ENCODE data around the gene CC2D2A.

CC2D2A gene

GRCh38 chr4:15466596-15466995 is 3.1 kb upstream of the CC2D2A start:
- Histone ChIP-seq H3K27ac (ENCODE audit: low read depth, low read length, severe bottlenecking) (no peak overlapping the region), H3K4me3 (ENCODE audit: extremely low read depth, insufficient read depth, low read length, poor library complexity, severe bottlenecking) (no peak overlapping the region), H3K9me3 (ENCODE audit: control insufficient read depth, low read length) (no peaks in the 10 kb centered on the region), H3K4me1 (ENCODE audit: control insufficient read depth, insufficient read depth, low read length, poor library complexity, severe bottlenecking) (peaks cover 2% of the 10 kb centered on the region), H3K36me3 (ENCODE audit: control insufficient read depth, insufficient read depth, low read length) (no peaks in the 10 kb centered on the region)
- whole genome bisulfite sequencing, 2 experiments (ENCODE audit: insufficient coverage in 2 of 2), result no CpG with 5 or more reads among the region's 1 CpG

- H3K27ac ChIP-seq (ENCODE audit: low read depth, low read length, severe bottlenecking), result peak overlapping the region; percentile 80
- no peaks in the 10 kb centered on the region for H3K36me3 ChIP-seq (ENCODE audit: control insufficient read depth, insufficient read depth, low read length)
- H3K4me3 ChIP-seq (ENCODE audit: extremely low read depth, insufficient read depth, low read length, poor library complexity, severe bottlenecking), result peak overlapping the region; percentile 51
- H3K9me3 ChIP-seq (ENCODE audit: control insufficient read depth, low read length), result no peaks in the 10 kb centered on the region
- H3K4me1 ChIP-seq (ENCODE audit: control insufficient read depth, insufficient read depth, low read length, poor library complexity, severe bottlenecking), result peaks cover 2% of the 10 kb centered on the region
- WGBS, 2 experiments (ENCODE audit: insufficient coverage in 2 of 2), result 11 to 21% methylated on average over 2 to 3 of the region's 3 CpGs
These were observed 420 bp downstream of the CC2D2A start for GRCh38 chr4:15470128-15470475.

- H3K4me3 ChIP-seq (ENCODE audit: extremely low read depth, insufficient read depth, low read length, poor library complexity, severe bottlenecking), result no peak overlapping the region
- no peak overlapping the region for H3K27ac ChIP-seq (ENCODE audit: low read depth, low read length, severe bottlenecking)
- WGBS, 2 experiments (ENCODE audit: insufficient coverage in 2 of 2), result 89% methylated on average over 3 of the region's 5 CpGs
- peaks cover 3% of the 10 kb centered on the region for H3K36me3 ChIP-seq (ENCODE audit: control insufficient read depth, insufficient read depth, low read length)
- no peaks in the 10 kb centered on the region for H3K9me3 ChIP-seq (ENCODE audit: control insufficient read depth, low read length)
- H3K4me1 ChIP-seq (ENCODE audit: control insufficient read depth, insufficient read depth, low read length, poor library complexity, severe bottlenecking), result peaks cover 8% of the 10 kb centered on the region
These were observed 6.7 kb downstream of the CC2D2A start for GRCh38 chr4:15476396-15476795.

- H3K9me3 ChIP-seq (ENCODE audit: control insufficient read depth, low read length), result no peaks in the 10 kb centered on the region
- peaks cover 14% of the 10 kb centered on the region for H3K36me3 ChIP-seq (ENCODE audit: control insufficient read depth, insufficient read depth, low read length)
- no peak overlapping the region for H3K27ac ChIP-seq (ENCODE audit: low read depth, low read length, severe bottlenecking)
- peaks cover 13% of the 10 kb centered on the region for H3K4me1 ChIP-seq (ENCODE audit: control insufficient read depth, insufficient read depth, low read length, poor library complexity, severe bottlenecking)
- peak overlapping the region; percentile 44 for H3K4me3 ChIP-seq (ENCODE audit: extremely low read depth, insufficient read depth, low read length, poor library complexity, severe bottlenecking)
- WGBS, 2 experiments (ENCODE audit: insufficient coverage in 2 of 2), result 47 to 75% methylated on average over 2 to 3 of the region's 5 CpGs
These were observed 9.0 kb downstream of the CC2D2A start for GRCh38 chr4:15478724-15479088.

GRCh38 chr4:15479089-15479912 is 9.6 kb downstream of the CC2D2A start:
- no peaks in the 10 kb centered on the region for H3K9me3 ChIP-seq (ENCODE audit: control insufficient read depth, low read length)
- H3K27ac ChIP-seq (ENCODE audit: low read depth, low read length, severe bottlenecking), result peak overlapping the region; percentile 88
- 9 to 11% methylated on average over 5 to 7 of the region's 11 CpGs for WGBS, 2 experiments (ENCODE audit: insufficient coverage in 2 of 2)
- H3K4me3 ChIP-seq (ENCODE audit: extremely low read depth, insufficient read depth, low read length, poor library complexity, severe bottlenecking), result peak overlapping the region; percentile 44
- H3K36me3 ChIP-seq (ENCODE audit: control insufficient read depth, insufficient read depth, low read length), result peaks cover 18% of the 10 kb centered on the region
- peaks cover 13% of the 10 kb centered on the region for H3K4me1 ChIP-seq (ENCODE audit: control insufficient read depth, insufficient read depth, low read length, poor library complexity, severe bottlenecking)

- peaks cover 18% of the 10 kb centered on the region for H3K36me3 ChIP-seq (ENCODE audit: control insufficient read depth, insufficient read depth, low read length)
- no peaks in the 10 kb centered on the region for H3K9me3 ChIP-seq (ENCODE audit: control insufficient read depth, low read length)
- peak overlapping the region; percentile 44 for H3K4me3 ChIP-seq (ENCODE audit: extremely low read depth, insufficient read depth, low read length, poor library complexity, severe bottlenecking)
- H3K27ac ChIP-seq (ENCODE audit: low read depth, low read length, severe bottlenecking), result peak overlapping the region; percentile 88
- 56 to 87% methylated on average over 1 to 3 of the region's 3 CpGs for WGBS, 2 experiments (ENCODE audit: insufficient coverage in 2 of 2)
- peaks cover 13% of the 10 kb centered on the region for H3K4me1 ChIP-seq (ENCODE audit: control insufficient read depth, insufficient read depth, low read length, poor library complexity, severe bottlenecking)
These were observed 10.2 kb downstream of the CC2D2A start for GRCh38 chr4:15479913-15480185.

GRCh38 chr4:15481961-15482745 is 12.5 kb downstream of the CC2D2A start:
- Histone ChIP-seq H3K36me3 (ENCODE audit: control insufficient read depth, insufficient read depth, low read length) (peaks cover 18% of the 10 kb centered on the region), H3K9me3 (ENCODE audit: control insufficient read depth, low read length) (no peaks in the 10 kb centered on the region), H3K27ac (ENCODE audit: low read depth, low read length, severe bottlenecking) (no peak overlapping the region), H3K4me1 (ENCODE audit: control insufficient read depth, insufficient read depth, low read length, poor library complexity, severe bottlenecking) (peaks cover 13% of the 10 kb centered on the region), H3K4me3 (ENCODE audit: extremely low read depth, insufficient read depth, low read length, poor library complexity, severe bottlenecking) (no peak overlapping the region)
- 100% methylated on average over 1 of the region's 2 CpGs for WGBS, 2 experiments (ENCODE audit: insufficient coverage in 2 of 2)

- Histone ChIP-seq H3K27ac (ENCODE audit: low read depth, low read length, severe bottlenecking) (no peak overlapping the region), H3K36me3 (ENCODE audit: control insufficient read depth, insufficient read depth, low read length) (peaks cover 18% of the 10 kb centered on the region), H3K9me3 (ENCODE audit: control insufficient read depth, low read length) (no peaks in the 10 kb centered on the region), H3K4me3 (ENCODE audit: extremely low read depth, insufficient read depth, low read length, poor library complexity, severe bottlenecking) (no peak overlapping the region), H3K4me1 (ENCODE audit: control insufficient read depth, insufficient read depth, low read length, poor library complexity, severe bottlenecking) (peaks cover 13% of the 10 kb centered on the region)
- WGBS, 2 experiments (ENCODE audit: insufficient coverage in 2 of 2), result 60 to 73% methylated on average over 1 of the region's 2 CpGs
These were observed 13.2 kb downstream of the CC2D2A start for GRCh38 chr4:15482842-15483241.

GRCh38 chr4:15488136-15488535 is 18.5 kb downstream of the CC2D2A start:
- no peak overlapping the region for H3K27ac ChIP-seq (ENCODE audit: low read depth, low read length, severe bottlenecking)
- H3K36me3 ChIP-seq (ENCODE audit: control insufficient read depth, insufficient read depth, low read length), result peaks cover 24% of the 10 kb centered on the region
- H3K9me3 ChIP-seq (ENCODE audit: control insufficient read depth, low read length), result no peaks in the 10 kb centered on the region

GRCh38 chr4:15488658-15489470 is 19.2 kb downstream of the CC2D2A start:
- WGBS, 2 experiments (ENCODE audit: insufficient coverage in 2 of 2), result 95 to 97% methylated on average over 4 to 5 of the region's 6 CpGs
- Histone ChIP-seq H3K4me3 (ENCODE audit: extremely low read depth, insufficient read depth, low read length, poor library complexity, severe bottlenecking) (no peak overlapping the region), H3K27ac (ENCODE audit: low read depth, low read length, severe bottlenecking) (no peak overlapping the region), H3K9me3 (ENCODE audit: control insufficient read depth, low read length) (no peaks in the 10 kb centered on the region), H3K36me3 (ENCODE audit: control insufficient read depth, insufficient read depth, low read length) (peaks cover 21% of the 10 kb centered on the region), H3K4me1 (ENCODE audit: control insufficient read depth, insufficient read depth, low read length, poor library complexity, severe bottlenecking) (no peaks in the 10 kb centered on the region)

More at GRCh38 chr4:15488136-15488535, 18.5 kb downstream of the CC2D2A start:
- Histone ChIP-seq H3K4me1 (ENCODE audit: control insufficient read depth, insufficient read depth, low read length, poor library complexity, severe bottlenecking) (no peaks in the 10 kb centered on the region), H3K4me3 (ENCODE audit: extremely low read depth, insufficient read depth, low read length, poor library complexity, severe bottlenecking) (no peak overlapping the region)
